Measurements from ENCODE around the gene LRRC38. TPM values are rescaled to one million over a fixed set of nuclear protein-coding genes. Genes with fewer than 3 reads are reported as not detected.
"Not testable (repeated sequence)": the region's sequence is repeated elsewhere in the genome, so short reads cannot be mapped to it uniquely, and the experiment has no call there.

The LRRC38 gene
- polyA plus RNA-seq, 1 experiment, result not detected

- H3K36me3 ChIP-seq (ENCODE audit: control insufficient read depth, insufficient read depth, low read length), result no peaks in the 10 kb centered on the region
- TF ChIP-seq, protein P1, sequence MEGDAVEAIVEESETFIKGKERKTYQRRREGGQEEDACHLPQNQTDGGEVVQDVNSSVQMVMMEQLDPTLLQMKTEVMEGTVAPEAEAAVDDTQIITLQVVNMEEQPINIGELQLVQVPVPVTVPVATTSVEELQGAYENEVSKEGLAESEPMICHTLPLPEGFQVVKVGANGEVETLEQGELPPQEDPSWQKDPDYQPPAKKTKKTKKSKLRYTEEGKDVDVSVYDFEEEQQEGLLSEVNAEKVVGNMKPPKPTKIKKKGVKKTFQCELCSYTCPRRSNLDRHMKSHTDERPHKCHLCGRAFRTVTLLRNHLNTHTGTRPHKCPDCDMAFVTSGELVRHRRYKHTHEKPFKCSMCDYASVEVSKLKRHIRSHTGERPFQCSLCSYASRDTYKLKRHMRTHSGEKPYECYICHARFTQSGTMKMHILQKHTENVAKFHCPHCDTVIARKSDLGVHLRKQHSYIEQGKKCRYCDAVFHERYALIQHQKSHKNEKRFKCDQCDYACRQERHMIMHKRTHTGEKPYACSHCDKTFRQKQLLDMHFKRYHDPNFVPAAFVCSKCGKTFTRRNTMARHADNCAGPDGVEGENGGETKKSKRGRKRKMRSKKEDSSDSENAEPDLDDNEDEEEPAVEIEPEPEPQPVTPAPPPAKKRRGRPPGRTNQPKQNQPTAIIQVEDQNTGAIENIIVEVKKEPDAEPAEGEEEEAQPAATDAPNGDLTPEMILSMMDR (IDR thresholded peaks at IDR 0.05; ENCODE audit: insufficient read depth, low read depth, low read length), result no peak
- H3K27me3 ChIP-seq (ENCODE audit: control insufficient read depth, insufficient read depth, low read length), result no peaks in the 10 kb centered on the region
- CTCF ChIA-PET, result no interaction called here
- no peak for DNase-seq (ENCODE audit: low read depth)
- no peak overlapping the region for H3K4me3 ChIP-seq (ENCODE audit: low read depth, low read length)
- POLR2A ChIA-PET, result no interaction called here
Measured at GRCh38 chr1:13461977-13462376, 51.8 kb downstream of the LRRC38 start.

DNA sequence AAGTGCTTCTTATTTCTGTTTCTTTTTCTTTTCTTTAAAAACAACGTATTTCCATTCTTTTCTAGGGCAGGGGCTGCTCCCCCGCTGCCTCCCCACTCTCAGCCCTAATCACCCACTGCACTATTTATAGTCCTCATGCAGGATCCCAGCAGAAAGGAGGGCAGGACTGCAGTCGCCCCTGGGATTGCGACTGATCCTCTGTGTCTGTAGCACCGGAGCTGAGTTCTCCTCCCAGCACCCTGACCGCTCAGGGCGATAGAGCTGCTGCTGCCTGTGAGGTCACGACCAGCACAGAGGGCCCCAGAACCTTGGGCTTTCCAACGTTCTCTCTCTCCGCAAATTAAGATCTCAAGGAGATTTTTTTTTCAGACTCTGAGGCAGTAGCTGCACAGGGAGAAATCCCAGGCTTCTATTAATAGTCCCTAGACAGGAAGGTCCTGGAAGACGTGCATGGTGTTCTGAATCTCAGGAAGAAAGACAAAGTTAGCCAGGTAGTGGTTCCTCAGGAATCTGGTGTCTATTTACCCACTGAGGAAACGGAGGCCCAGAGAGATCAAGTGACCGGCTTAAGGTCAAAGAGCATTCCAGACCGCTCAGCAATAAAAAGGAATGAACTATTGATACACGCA is 56.8 kb downstream of the LRRC38 start:
- CTCF ChIA-PET, result no interaction called here
- no peaks in the 10 kb centered on the region for H3K36me3 ChIP-seq (ENCODE audit: control insufficient read depth, insufficient read depth, low read length)
- H3K4me3 ChIP-seq (ENCODE audit: low read depth, low read length), result no peak overlapping the region
- no peak for DNase-seq (ENCODE audit: low read depth)
- POLR2A ChIA-PET, result no interaction called here
- no peaks in the 10 kb centered on the region for H3K27me3 ChIP-seq (ENCODE audit: control insufficient read depth, insufficient read depth, low read length)
- TF ChIP-seq, protein P1 (IDR thresholded peaks at IDR 0.05; ENCODE audit: insufficient read depth, low read depth, low read length), result no peak

GRCh38 chr1:13451399-13451965 is 62.3 kb downstream of the LRRC38 start:
- Histone ChIP-seq H3K36me3 (ENCODE audit: control insufficient read depth, insufficient read depth, low read length) (no peaks in the 10 kb centered on the region), H3K4me3 (ENCODE audit: low read depth, low read length) (no peak overlapping the region), H3K27me3 (ENCODE audit: control insufficient read depth, insufficient read depth, low read length) (no peaks in the 10 kb centered on the region)
- TF ChIP-seq, protein P1 (IDR thresholded peaks at IDR 0.05; ENCODE audit: insufficient read depth, low read depth, low read length), result no peak
- CTCF ChIA-PET, result no interaction called here
- POLR2A ChIA-PET, result no interaction called here
- DNase-seq (ENCODE audit: low read depth), result no peak

DNA sequence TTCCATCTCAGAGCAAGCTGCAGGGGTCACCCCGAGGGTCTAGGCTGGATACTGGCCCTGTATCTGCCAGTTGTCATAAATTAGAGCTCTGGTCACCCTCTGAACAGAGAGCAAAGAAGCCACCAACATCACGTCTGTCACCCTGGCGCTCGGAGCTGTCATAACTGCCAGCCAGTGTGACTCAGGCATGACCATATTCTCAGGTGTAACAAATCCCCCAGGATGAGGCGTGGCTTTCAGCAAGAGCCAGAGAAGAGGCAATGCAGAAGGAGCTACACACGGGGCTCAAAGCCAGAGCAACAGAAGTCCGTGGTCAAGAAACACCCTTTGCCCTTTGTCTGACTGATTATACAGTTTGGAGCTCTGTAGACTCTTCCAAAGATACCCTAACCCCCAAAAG is 63.6 kb downstream of the LRRC38 start:
- CTCF ChIA-PET, result no interaction called here
- POLR2A ChIA-PET, result no interaction called here
- Histone ChIP-seq H3K36me3 (ENCODE audit: control insufficient read depth, insufficient read depth, low read length) (no peaks in the 10 kb centered on the region), H3K27me3 (ENCODE audit: control insufficient read depth, insufficient read depth, low read length) (no peaks in the 10 kb centered on the region), H3K4me3 (ENCODE audit: low read depth, low read length) (no peak overlapping the region)
- DNase-seq (ENCODE audit: low read depth), result no peak
- TF ChIP-seq, protein P1 (IDR thresholded peaks at IDR 0.05; ENCODE audit: insufficient read depth, low read depth, low read length), result no peak

- DNase-seq (ENCODE audit: low read depth), result no peak
- POLR2A ChIA-PET, result no interaction called here
- H3K4me3 ChIP-seq (ENCODE audit: low read depth, low read length), result no peak overlapping the region
- TF ChIP-seq, protein P1 (IDR thresholded peaks at IDR 0.05; ENCODE audit: insufficient read depth, low read depth, low read length), result no peak
- no peaks in the 10 kb centered on the region for H3K27me3 ChIP-seq (ENCODE audit: control insufficient read depth, insufficient read depth, low read length)
- no peaks in the 10 kb centered on the region for H3K36me3 ChIP-seq (ENCODE audit: control insufficient read depth, insufficient read depth, low read length)
- CTCF ChIA-PET, result no interaction called here
Measured at GRCh38 chr1:13443335-13443979, 70.3 kb downstream of the LRRC38 start.

DNA sequence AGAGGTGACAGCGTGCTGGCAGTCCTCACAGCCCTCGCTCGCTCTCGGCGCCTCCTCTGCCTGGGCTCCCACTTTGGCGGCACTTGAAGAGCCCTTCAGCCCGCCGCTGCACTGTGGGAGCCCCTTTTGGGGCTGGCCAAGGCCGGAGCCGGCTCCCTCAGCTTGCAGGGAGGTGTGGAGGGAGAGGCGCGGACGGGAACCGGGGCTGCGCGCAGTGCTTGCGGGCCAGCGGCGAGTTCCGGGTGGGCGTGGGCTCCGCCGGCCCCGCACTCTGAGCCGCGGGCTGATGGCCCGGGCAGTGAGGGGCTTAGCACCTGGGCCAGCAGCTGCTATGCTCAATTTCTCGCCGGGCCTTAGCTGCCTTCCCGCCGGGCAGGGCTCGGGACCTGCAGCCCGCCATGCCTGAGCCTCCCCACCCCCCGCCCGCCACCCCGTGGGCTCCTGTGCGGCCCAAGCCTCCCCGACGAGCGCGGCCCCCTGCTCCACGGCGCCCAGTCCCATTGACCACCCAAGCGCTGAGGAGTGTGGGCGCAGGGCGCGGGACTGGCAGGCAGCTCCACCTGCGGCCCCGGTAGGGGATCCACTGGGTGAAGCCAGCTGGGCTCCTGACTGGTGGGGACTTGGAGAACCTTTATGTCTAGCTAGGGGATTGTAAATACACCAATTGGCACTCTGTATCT is 74.6 kb downstream of the LRRC38 start:
- POLR2A ChIA-PET; H3K36me3 ChIP-seq (ENCODE audit: control insufficient read depth, insufficient read depth, low read length); H3K27me3 ChIP-seq (ENCODE audit: control insufficient read depth, insufficient read depth, low read length); CTCF ChIA-PET; DNase-seq (ENCODE audit: low read depth); H3K4me3 ChIP-seq (ENCODE audit: low read depth, low read length): not testable (repeated sequence)
